Epithelial cell of proximal tubule (primary cell): ENCODE results near the gene C10orf67. TPM values are rescaled to one million over a fixed set of nuclear protein-coding genes. Genes with fewer than 3 reads are reported as not detected.
A peak's percentile ranks its signal among the peaks of the same experiment; 100 is the strongest.

Experiments
- DNase-seq: peaks from one replicate; pipeline ENCODE4 v3.0.0-alpha.2; 2011; ENCODE audit warnings: low read depth
- H3K4me3 ChIP-seq: 2 replicates; pipeline ENCODE4 v1.5.1; 2011; ENCODE audit warnings: low read depth, mild to moderate bottlenecking, low read length
- CTCF ChIP-seq: conservative IDR thresholded peaks from 2 replicates; pipeline ENCODE4 v1.5.1; 2012; ENCODE audit warnings: low read depth, mild to moderate bottlenecking, low read length
- total RNA-seq: library from RNA; depleted of rRNA; stranded (reverse); fragments of >200 nt; gene quantifications from 2 replicates; pipeline ENCODE4 v1.2.3, GENCODE V29; 2015

C10orf67 gene
- total RNA-seq, 1 donor from 2014 or later, result 0.40 TPM

DNA sequence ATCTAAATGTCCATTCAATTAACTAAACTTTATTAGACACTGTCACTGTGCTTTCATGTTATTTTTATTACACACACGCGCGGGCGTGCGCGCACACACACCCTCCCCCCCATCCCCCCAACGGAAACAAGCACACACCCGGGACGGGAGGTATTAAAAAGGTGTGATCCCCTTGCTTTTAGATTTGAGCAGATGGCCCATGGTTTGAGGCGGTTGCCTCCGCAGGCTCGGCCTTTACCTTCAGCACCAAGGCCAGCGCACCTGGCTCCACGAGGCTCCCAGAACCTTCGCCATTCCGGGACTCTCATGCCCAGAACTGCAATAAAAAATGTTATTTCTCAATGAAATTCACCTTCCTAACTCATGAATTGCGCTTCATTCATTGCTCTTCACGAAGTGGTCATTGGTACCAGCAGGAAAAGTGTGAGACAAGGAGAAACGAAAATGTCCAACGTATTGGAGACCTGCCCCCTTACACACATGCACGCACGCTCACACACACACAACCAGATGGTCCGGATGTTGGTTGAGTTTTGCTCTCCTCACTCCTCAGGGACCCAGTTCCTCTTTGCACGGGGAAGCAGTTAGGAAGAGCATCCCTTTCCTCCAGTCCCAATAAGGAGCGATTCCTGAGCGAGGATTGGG, 173.2 kb downstream of the C10orf67 start:
- no peak for TF ChIP-seq CTCF
- DNase-seq, result no peak
- H3K4me3 ChIP-seq, result no peak overlapping the region

DNA sequence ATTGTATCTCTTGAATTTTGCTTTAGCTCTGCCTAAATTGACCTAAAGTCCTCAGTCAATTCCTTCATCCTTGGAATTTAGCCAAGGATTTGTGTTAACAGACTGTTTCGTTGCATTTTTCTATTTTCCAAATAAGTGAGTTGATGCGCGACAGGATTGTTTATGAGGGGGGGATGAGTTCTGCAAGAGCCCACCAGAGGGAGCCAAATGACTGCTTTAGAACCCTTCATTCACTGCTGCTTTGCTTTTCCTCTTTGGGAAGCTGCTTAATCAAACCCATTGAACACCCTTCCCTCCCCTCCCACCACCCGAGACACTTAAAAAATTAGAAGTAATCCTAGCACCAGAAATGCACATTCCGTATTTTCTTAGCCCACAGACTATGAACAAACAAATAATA, 186.2 kb downstream of the C10orf67 start:
- peak; percentile 92 for TF ChIP-seq CTCF
- peak; percentile 25 for DNase-seq
- H3K4me3 ChIP-seq, result no peak overlapping the region

GRCh38 chr10:23157691-23158369, 186.8 kb downstream of the C10orf67 start:
- DNase-seq, result peak; percentile 45
- peak overlapping the region; percentile 10 for H3K4me3 ChIP-seq
- TF ChIP-seq CTCF, result no peak

DNA sequence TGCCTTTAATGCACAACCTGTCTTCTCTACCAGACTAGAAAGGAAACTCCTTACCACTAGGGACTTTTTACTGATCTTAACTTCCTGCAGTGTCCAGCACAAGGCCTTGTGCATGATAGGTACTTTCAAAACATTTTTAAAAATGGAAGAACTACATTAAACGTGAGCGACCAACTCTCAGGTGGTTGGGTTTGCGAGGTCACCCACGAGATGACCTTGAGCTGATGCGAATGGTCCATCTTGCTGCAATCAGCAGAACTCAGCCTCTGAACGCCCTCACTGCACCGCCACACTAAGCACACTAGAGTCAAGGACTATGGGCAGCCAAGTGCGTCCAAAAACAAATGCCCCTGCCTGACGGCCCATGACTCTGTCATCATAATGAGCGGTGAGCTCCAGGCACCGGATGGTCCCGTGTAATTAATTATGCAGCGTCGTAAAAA, 187.3 kb downstream of the C10orf67 start:
- peak; percentile 3 for TF ChIP-seq CTCF
- DNase-seq, result peak; percentile 23
- peak overlapping the region; percentile 10 for H3K4me3 ChIP-seq

GRCh38 chr10:23156447-23157150, 188.0 kb downstream of the C10orf67 start:
- H3K4me3 ChIP-seq, result no peak overlapping the region
- no peak for DNase-seq
- TF ChIP-seq CTCF, result no peak

DNA sequence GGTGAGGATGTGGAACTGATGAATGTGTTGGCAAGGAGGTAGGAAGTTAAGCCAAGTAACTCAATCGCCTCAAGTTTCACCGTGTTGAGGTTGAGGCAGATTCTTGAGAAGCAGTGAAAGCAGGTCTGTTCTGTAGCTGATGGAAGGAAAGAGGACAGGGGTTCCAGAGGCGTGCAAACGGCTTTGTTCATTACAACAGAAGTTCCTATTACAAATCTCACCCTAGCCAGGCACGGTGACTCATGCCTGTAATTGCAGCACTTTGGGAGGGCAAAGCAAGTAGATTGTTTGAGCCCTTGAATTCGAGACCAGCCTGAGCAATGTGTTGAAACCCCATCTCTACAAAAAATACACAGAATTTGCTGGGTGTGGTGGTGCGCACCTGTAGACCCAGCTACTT, 189.4 kb downstream of the C10orf67 start:
- no peak overlapping the region for H3K4me3 ChIP-seq
- no peak for TF ChIP-seq CTCF
- DNase-seq, result no peak

Other genes starting within 250 kb of the C10orf67 start
- gene MSRB2, start 249.2 kb downstream of the C10orf67 start, total RNA-seq, result 13.5 and 20.6 TPM in 2 replicates
- not detected in 2 replicates for gene PTF1A, start 152.5 kb downstream of the C10orf67 start, total RNA-seq
- 4.7 and 6.2 TPM in 2 replicates for gene OTUD1, start 94.3 kb upstream of the C10orf67 start, total RNA-seq